OCI-LY7 (cell line): ENCODE measurements around the gene MAGI1.

Experiments used
- CTCF ChIP-seq: fragments of 200-600 bp; sonication (generic); conservative IDR thresholded peaks from 2 replicates; pipeline ENCODE4 v1.5.1; 2014; ENCODE audit warnings: mild to moderate bottlenecking, antibody characterized with exemption, low read length, moderate library complexity, mixed read lengths
- EZH2phosphoT487 ChIP-seq: fragments of 200-600 bp; sonication (generic); IDR thresholded peaks from 2 replicates; pipeline ENCODE4 v1.6.1; 2018; ENCODE audit warnings: low read depth, borderline replicate concordance, mild to moderate bottlenecking, mixed run types, antibody characterized with exemption, low read length, moderate library complexity, mixed read lengths

- TF ChIP-seq CTCF = no peak
- TF ChIP-seq EZH2phosphoT487 = no peak
Measured at GRCh38 chr3:65986285-65986684, 52.4 kb downstream of the MAGI1 start.
